Trophoblast cell (in vitro differentiated cells and primary cell): ENCODE data around the gene OR1E2.
"Not testable (repeated sequence)": the region's sequence is repeated elsewhere in the genome, so short reads cannot be mapped to it uniquely, and the experiment has no call there.

Experiments
- DNase-seq, 2 donors: peaks; one replicate each; pipeline ENCODE4 v3.0.0-alpha.2; 2016
- H2AFZ ChIP-seq: 2 replicates; pipeline ENCODE4 v1.6.1; 2013; ENCODE audit warnings: low read length, moderate library complexity, mild to moderate bottlenecking; ENCODE audit not compliant: insufficient read depth, poor library complexity
- H2AK5ac ChIP-seq: 2 replicates; pipeline ENCODE4 v1.6.1; 2013; ENCODE audit warnings: mild to moderate bottlenecking, low read length
- H2BK120ac ChIP-seq: 2 replicates; pipeline ENCODE4 v1.6.1; 2013; ENCODE audit warnings: low read length, mild to moderate bottlenecking, moderate library complexity; ENCODE audit not compliant: insufficient read depth, poor library complexity
- H2BK12ac ChIP-seq: 2 replicates; pipeline ENCODE4 v1.6.1; 2013; ENCODE audit warnings: mild to moderate bottlenecking, low read length, moderate library complexity
- H2BK5ac ChIP-seq: 2 replicates; pipeline ENCODE4 v1.6.1; 2013; ENCODE audit warnings: low read length, low read depth, moderate library complexity, mild to moderate bottlenecking; ENCODE audit not compliant: poor library complexity
- H3K14ac ChIP-seq: 2 replicates; pipeline ENCODE4 v1.6.1; 2013; ENCODE audit warnings: mild to moderate bottlenecking, low read length
- H3K18ac ChIP-seq: 2 replicates; pipeline ENCODE4 v1.6.1; 2013; ENCODE audit warnings: mild to moderate bottlenecking, low read length
- H3K23ac ChIP-seq: 2 replicates; pipeline ENCODE4 v1.6.1; 2013; ENCODE audit warnings: low read length
- H3K27ac ChIP-seq: 2 replicates; pipeline ENCODE4 v1.5.1; 2013; ENCODE audit warnings: low read depth, mild to moderate bottlenecking, inconsistent platforms, low read length, moderate library complexity
- H3K27me3 ChIP-seq: 2 replicates; pipeline ENCODE4 v1.6.1; 2013; ENCODE audit warnings: inconsistent platforms, mild to moderate bottlenecking, low read length, moderate library complexity; ENCODE audit not compliant: insufficient read depth
- H3K36me3 ChIP-seq, 2 experiments: 1 replicate in 1 of 2; 2 replicates in 1 of 2; pipeline ENCODE4 v1.6.1; 2013; ENCODE audit warnings: low read length in 2 of 2, mild to moderate bottlenecking in 2 of 2, moderate library complexity in 1 of 2; ENCODE audit not compliant: insufficient read depth in 2 of 2, control insufficient read depth in 1 of 2
- H3K4ac ChIP-seq: 2 replicates; pipeline ENCODE4 v1.6.1; 2013; ENCODE audit warnings: low read depth, mild to moderate bottlenecking, low read length, moderate library complexity
- H3K4me1 ChIP-seq, 2 experiments: 1 replicate in 1 of 2; 2 replicates in 1 of 2; pipeline ENCODE4 v1.6.1; 2013; ENCODE audit warnings: low read length in 2 of 2, mild to moderate bottlenecking in 2 of 2, moderate library complexity in 1 of 2; ENCODE audit not compliant: insufficient read depth in 2 of 2, control insufficient read depth in 1 of 2
- H3K4me2 ChIP-seq: 2 replicates; pipeline ENCODE4 v1.6.1; 2013; ENCODE audit warnings: inconsistent platforms, mild to moderate bottlenecking, low read length, moderate library complexity
- H3K4me3 ChIP-seq: 2 replicates; pipeline ENCODE4 v1.5.1; 2013; ENCODE audit warnings: mild to moderate bottlenecking, low read depth, low read length, inconsistent platforms
- H3K79me1 ChIP-seq: one replicate; pipeline ENCODE4 v1.6.1; 2013; ENCODE audit warnings: low read length
- H3K79me2 ChIP-seq: 2 replicates; pipeline ENCODE4 v1.6.1; 2013; ENCODE audit warnings: low read length, mild to moderate bottlenecking; ENCODE audit not compliant: control insufficient read depth, insufficient read depth, poor library complexity
- H3K9ac ChIP-seq: 2 replicates; pipeline ENCODE4 v1.6.1; 2013; ENCODE audit warnings: mild to moderate bottlenecking, low read length
- H3K9me3 ChIP-seq: 2 replicates; pipeline ENCODE4 v1.6.1; 2013; ENCODE audit warnings: low read depth, mild to moderate bottlenecking, control low read depth, inconsistent platforms, low read length; ENCODE audit not compliant: insufficient read depth
- H4K12ac ChIP-seq: 2 replicates; pipeline ENCODE4 v1.6.1; 2013; ENCODE audit warnings: low read depth, mild to moderate bottlenecking, low read length, moderate library complexity
- H4K8ac ChIP-seq: 2 replicates; pipeline ENCODE4 v1.6.1; 2013; ENCODE audit warnings: low read depth, mild to moderate bottlenecking, low read length, moderate library complexity
- H4K91ac ChIP-seq: one replicate; pipeline ENCODE4 v1.6.1; 2013; ENCODE audit warnings: low read depth, mild to moderate bottlenecking, low read length, moderate library complexity
- WGBS: extraction: QIAGEN DNeasy Blood & Tissue Kit; methylation state at CpG from one replicate; pipeline ENCODE4 v1.1.7; 2013; ENCODE audit warnings: missing lambda C conversion rate; ENCODE audit not compliant: insufficient read length, insufficient coverage; ENCODE audit errors: extremely low coverage; 5-methylcytosine and 5-hydroxymethylcytosine counted together

The OR1E2 gene

DNA sequence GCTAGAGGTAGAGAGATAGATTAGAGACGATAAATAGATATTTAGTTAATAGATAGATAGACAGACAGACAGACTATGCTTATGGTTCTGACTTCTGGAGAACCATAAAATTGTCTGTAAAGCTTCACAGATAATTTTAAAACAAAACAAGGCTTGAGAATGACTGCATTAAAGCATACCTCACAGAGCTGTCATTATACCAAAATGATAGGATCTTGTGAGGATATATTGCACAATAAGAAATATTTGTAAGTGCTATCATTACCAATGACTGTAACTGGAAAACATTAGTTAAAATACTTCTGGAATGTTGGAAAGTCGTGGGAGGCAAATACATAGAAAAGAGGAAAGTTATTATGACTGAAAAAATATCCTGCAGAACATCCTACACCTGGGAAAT lies 31.9 kb downstream of the OR1E2 start:
- Histone ChIP-seq H4K8ac (no peak overlapping the region), H3K27ac (no peak overlapping the region), H3K4me1 (no peaks in the 10 kb centered on the region), H2BK12ac (no peak overlapping the region), H4K91ac (no peak overlapping the region), H3K79me1 (no peaks in the 10 kb centered on the region), H3K4me2 (no peak overlapping the region), H3K36me3 (no peaks in the 10 kb centered on the region), H3K14ac (no peak overlapping the region), H4K12ac (no peak overlapping the region), H3K27me3 (no peaks in the 10 kb centered on the region), H3K4ac (no peak overlapping the region), H3K18ac (no peak overlapping the region), H2BK120ac (no peak overlapping the region), H3K9ac (no peak overlapping the region), H3K4me3 (no peak overlapping the region), H3K9me3 (peaks cover 6% of the 10 kb centered on the region), H3K79me2 (no peaks in the 10 kb centered on the region), H2AFZ (no peak overlapping the region), H2AK5ac (no peak overlapping the region), H3K23ac (no peak overlapping the region), H2BK5ac (no peak overlapping the region)
- peak; percentile 7 to 80 for DNase-seq
- no CpG with 5 or more reads among the region's 2 CpGs for WGBS

DNA sequence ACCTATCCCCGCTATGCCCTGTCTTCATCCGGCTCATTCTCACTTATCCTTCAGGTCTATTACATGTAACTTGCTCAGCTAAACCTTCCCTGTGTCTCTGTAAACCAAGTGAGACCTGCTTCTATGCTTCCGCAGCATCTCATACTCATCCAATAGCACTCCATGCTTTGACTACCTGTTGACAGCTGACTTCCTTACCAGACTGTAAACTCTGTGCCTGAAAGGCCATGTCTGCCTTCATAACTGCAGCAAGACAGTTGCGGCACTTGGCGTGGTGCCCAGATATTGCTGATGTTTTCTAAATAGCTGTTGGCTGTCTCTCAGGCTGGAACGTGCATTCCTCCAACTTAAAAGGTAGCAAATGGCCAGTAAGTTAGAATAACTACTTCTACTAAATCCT lies 33.6 kb downstream of the OR1E2 start:
- no CpG with 5 or more reads among the region's 6 CpGs for WGBS
- no peak overlapping the region for H2AK5ac ChIP-seq

DNA sequence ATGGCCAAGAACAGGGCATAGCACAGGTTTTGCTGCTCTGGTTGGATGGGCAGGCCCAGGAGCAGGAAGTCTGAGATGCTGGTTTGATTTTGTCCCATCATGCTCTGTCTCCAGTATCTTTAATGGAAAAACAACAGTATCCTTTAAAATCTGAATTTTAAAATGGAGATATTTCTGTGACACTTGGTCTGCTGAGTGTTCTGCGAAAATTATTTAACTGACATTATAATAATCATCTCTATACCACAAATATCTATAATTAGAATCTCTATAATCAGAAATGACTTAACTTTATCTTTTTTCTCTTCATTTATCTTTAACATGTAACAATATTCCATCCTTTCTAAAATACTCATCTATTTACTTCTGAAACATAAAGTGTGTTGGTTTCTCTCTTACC lies 35.3 kb downstream of the OR1E2 start, which contains the start of gene OR1E1:
TSS of gene OR1E1 (minus strand) at position 101 of the 400 bp plus-strand sequence. CDS start at position 101, 0 bp downstream.
- H3K4ac ChIP-seq, result no peak within 1 kb of the TSS
- H3K18ac ChIP-seq, result no peak within 1 kb of the TSS
- no peak within 1 kb of the TSS for H3K23ac ChIP-seq
- no peak within 1 kb of the TSS for H3K4me2 ChIP-seq
- no peaks in the 10 kb centered on the region for H3K79me2 ChIP-seq
- no peaks in the 10 kb centered on the region for H3K36me3 ChIP-seq
- H3K79me1 ChIP-seq, result no peaks in the 10 kb centered on the region
- H3K27ac ChIP-seq, result no peak within 1 kb of the TSS
- no peak within 1 kb of the TSS for H2BK5ac ChIP-seq
- no peak within 1 kb of the TSS for H3K9ac ChIP-seq
- no peak for DNase-seq
- H3K4me3 ChIP-seq, result no peak within 1 kb of the TSS
- H3K14ac ChIP-seq, result no peak within 1 kb of the TSS
- no peak within 1 kb of the TSS for H2AFZ ChIP-seq
- H2BK120ac ChIP-seq, result no peak within 1 kb of the TSS
- no peaks in the 10 kb centered on the region for H3K4me1 ChIP-seq
- H2BK12ac ChIP-seq, result no peak within 1 kb of the TSS
- no peak within 1 kb of the TSS for H4K8ac ChIP-seq
- no peak within 1 kb of the TSS for H4K12ac ChIP-seq
- H4K91ac ChIP-seq, result no peak within 1 kb of the TSS
- no peak within 1 kb of the TSS for H2AK5ac ChIP-seq
- WGBS, result no CpG with 5 or more reads among the region's 1 CpG
- H3K9me3 ChIP-seq, result peaks cover 6% of the 10 kb centered on the region
- no peaks in the 10 kb centered on the region for H3K27me3 ChIP-seq

More for the DNA sequence above, 33.6 kb downstream of the OR1E2 start:
- Histone ChIP-seq H3K36me3 (no peaks in the 10 kb centered on the region), H3K9me3 (peaks cover 7% of the 10 kb centered on the region), H2BK120ac (no peak overlapping the region), H3K4ac (no peak overlapping the region), H3K27ac (no peak overlapping the region), H2BK5ac (no peak overlapping the region), H3K4me1 (no peaks in the 10 kb centered on the region), H3K4me2 (no peak overlapping the region), H3K4me3 (no peak overlapping the region), H3K23ac (no peak overlapping the region), H3K79me1 (no peaks in the 10 kb centered on the region), H3K18ac (no peak overlapping the region), H2AFZ (no peak overlapping the region), H3K27me3 (no peaks in the 10 kb centered on the region), H4K12ac (no peak overlapping the region), H3K79me2 (no peaks in the 10 kb centered on the region), H3K14ac (no peak overlapping the region), H3K9ac (no peak overlapping the region), H4K91ac (no peak overlapping the region), H4K8ac (no peak overlapping the region), H2BK12ac (no peak overlapping the region)
- no peak for DNase-seq

DNA sequence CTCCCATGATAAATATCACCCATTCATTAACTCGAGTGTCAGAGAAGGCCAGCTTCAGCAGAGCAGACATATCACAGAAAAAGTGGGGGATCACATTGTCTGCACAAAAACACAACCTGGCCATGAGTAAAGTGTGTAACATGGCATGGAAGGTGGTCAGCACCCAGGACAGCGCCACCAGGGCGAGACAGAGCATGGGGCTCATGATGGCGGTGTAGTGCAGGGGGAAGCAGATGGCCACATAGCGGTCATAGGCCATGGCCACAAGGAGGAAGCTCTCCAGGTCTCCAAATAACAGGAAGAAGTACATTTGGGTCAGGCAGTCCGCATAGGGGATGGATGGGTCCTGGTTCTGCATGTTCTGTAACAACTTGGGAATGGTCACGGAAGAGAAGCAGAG lies 35.8 kb downstream of the OR1E2 start:
- not testable (repeated sequence) for H3K4ac ChIP-seq, H3K36me3 ChIP-seq, H3K79me2 ChIP-seq, H3K27ac ChIP-seq, H2BK12ac ChIP-seq, H2AFZ ChIP-seq, H3K4me2 ChIP-seq, H4K91ac ChIP-seq, H2BK120ac ChIP-seq, H3K4me3 ChIP-seq, H2BK5ac ChIP-seq, H3K9ac ChIP-seq, H3K18ac ChIP-seq, H3K4me1 ChIP-seq, H3K27me3 ChIP-seq, DNase-seq, H2AK5ac ChIP-seq, H3K23ac ChIP-seq, H3K79me1 ChIP-seq, H4K12ac ChIP-seq, H3K9me3 ChIP-seq, H4K8ac ChIP-seq, H3K14ac ChIP-seq
- no CpG with 5 or more reads among the region's 7 CpGs for WGBS
